Central memory CD8-positive, alpha-beta T cell (primary cell): ENCODE measurements around the gene FSTL3.
A peak's percentile ranks its signal among the peaks of the same experiment; 100 is the strongest.
"Not testable (repeated sequence)": the region's sequence is repeated elsewhere in the genome, so short reads cannot be mapped to it uniquely, and the experiment has no call there.

ENCODE experiments used
- ATAC-seq: fragments of 150-1000 bp; cut with Tn5 transposase; replicated peaks from 2 replicates; pipeline ENCODE4 v1.10.0; 2022; ENCODE audit warnings: mild to moderate bottlenecking, moderate FRiP score, moderate number of reproducible peaks; ENCODE audit not compliant: poor library complexity, severe bottlenecking; ENCODE audit errors: extremely low read depth
- DNase-seq, 2 donors: peaks; one replicate each; pipeline ENCODE4 v3.0.0; 2021; ENCODE audit warnings: low spot score in 2 of 2
- H3K27ac Mint-ChIP-seq: one replicate; pipeline ENCODE4 v1.8.0; 2022; ENCODE audit warnings: low read depth, mild to moderate bottlenecking, moderate library complexity, mixed read lengths
- H3K27me3 Mint-ChIP-seq: one replicate; pipeline ENCODE4 v1.8.0; 2022; ENCODE audit warnings: mixed read lengths
- H3K36me3 Mint-ChIP-seq: one replicate; pipeline ENCODE4 v1.8.0; 2022; ENCODE audit warnings: mild to moderate bottlenecking, moderate library complexity, mixed read lengths; ENCODE audit not compliant: insufficient read depth
- H3K4me1 Mint-ChIP-seq: one replicate; pipeline ENCODE4 v1.8.0; 2022; ENCODE audit warnings: mixed read lengths
- H3K4me3 Mint-ChIP-seq: one replicate; pipeline ENCODE4 v1.8.0; 2022; ENCODE audit warnings: mild to moderate bottlenecking, moderate library complexity, mixed read lengths
- H3K9me3 Mint-ChIP-seq: one replicate; pipeline ENCODE4 v1.8.0; 2022; ENCODE audit warnings: mixed read lengths

The FSTL3 gene

GRCh38 chr19:658059-658839 is 17.9 kb upstream of the FSTL3 start:
- peaks cover 65% of the 10 kb centered on the region for H3K36me3 Mint-ChIP-seq
- no peaks in the 10 kb centered on the region for H3K9me3 Mint-ChIP-seq
- H3K27me3 Mint-ChIP-seq, result no peaks in the 10 kb centered on the region
- ATAC-seq (no peak), DNase-seq (no peak)
- peaks cover 66% of the 10 kb centered on the region for H3K4me1 Mint-ChIP-seq
- peak overlapping the region; percentile 93 for H3K4me3 Mint-ChIP-seq
- H3K27ac Mint-ChIP-seq, result peak overlapping the region; percentile 99

- H3K27ac Mint-ChIP-seq, result peak overlapping the region; percentile 99
- H3K4me3 Mint-ChIP-seq, result peak overlapping the region; percentile 93
- no peaks in the 10 kb centered on the region for H3K27me3 Mint-ChIP-seq
- ATAC-seq (peak; percentile 61), DNase-seq (peak in 1 of 2 donors; percentile 84)
- peaks cover 62% of the 10 kb centered on the region for H3K36me3 Mint-ChIP-seq
- H3K4me1 Mint-ChIP-seq, result peaks cover 71% of the 10 kb centered on the region
- H3K9me3 Mint-ChIP-seq, result no peaks in the 10 kb centered on the region
These were observed 17.0 kb upstream of the FSTL3 start for GRCh38 chr19:658916-659839.

- Mint-ChIP-seq H3K4me3 (peak overlapping the region; percentile 93), H3K27ac (peak overlapping the region; percentile 99), H3K9me3 (no peaks in the 10 kb centered on the region), H3K27me3 (no peaks in the 10 kb centered on the region), H3K4me1 (peaks cover 66% of the 10 kb centered on the region), H3K36me3 (peaks cover 50% of the 10 kb centered on the region)
- DNase-seq, result no peak
- no peak for ATAC-seq
These were observed 15.3 kb upstream of the FSTL3 start for GRCh38 chr19:660793-661426.

GRCh38 chr19:661427-662196 is 14.6 kb upstream of the FSTL3 start:
- H3K4me1 Mint-ChIP-seq, result peaks cover 59% of the 10 kb centered on the region

GRCh38 chr19:662207-662961 is 13.8 kb upstream of the FSTL3 start:
- H3K36me3 Mint-ChIP-seq, result peaks cover 40% of the 10 kb centered on the region
- H3K4me3 Mint-ChIP-seq, result peak overlapping the region; percentile 93
- DNase-seq (peak; percentile 58 to 63), ATAC-seq (peak; percentile 16)
- H3K27me3 Mint-ChIP-seq, result no peaks in the 10 kb centered on the region
- H3K9me3 Mint-ChIP-seq, result no peaks in the 10 kb centered on the region
- peak overlapping the region; percentile 99 for H3K27ac Mint-ChIP-seq
- H3K4me1 Mint-ChIP-seq, result peaks cover 51% of the 10 kb centered on the region

More at GRCh38 chr19:661427-662196, 14.6 kb upstream of the FSTL3 start:
- no peaks in the 10 kb centered on the region for H3K27me3 Mint-ChIP-seq
- ATAC-seq (peak; percentile 35), DNase-seq (peak in 1 of 2 donors; percentile 62)
- H3K36me3 Mint-ChIP-seq, result peaks cover 45% of the 10 kb centered on the region
- peak overlapping the region; percentile 99 for H3K27ac Mint-ChIP-seq
- H3K4me3 Mint-ChIP-seq, result peak overlapping the region; percentile 93
- H3K9me3 Mint-ChIP-seq, result no peaks in the 10 kb centered on the region

GRCh38 chr19:662962-663681 is 13.1 kb upstream of the FSTL3 start, which contains the start of gene RNF126:
TSS of gene RNF126 (minus strand) at chr19:663214. CDS start at chr19:663121, 93 bp downstream.
- peak; percentile 6 for ATAC-seq
- Mint-ChIP-seq H3K36me3 (peaks cover 38% of the 10 kb centered on the region), H3K27me3 (no peaks in the 10 kb centered on the region), H3K4me1 (peaks cover 47% of the 10 kb centered on the region), H3K9me3 (no peaks in the 10 kb centered on the region), H3K27ac (peak within 1 kb of the TSS; percentile 99), H3K4me3 (peak within 1 kb of the TSS; percentile 93)
- peak; percentile 66 to 81 for DNase-seq

GRCh38 chr19:663682-664117 is 12.5 kb upstream of the FSTL3 start:
- Mint-ChIP-seq H3K27me3 (no peaks in the 10 kb centered on the region), H3K4me3 (peak overlapping the region; percentile 93), H3K9me3 (no peaks in the 10 kb centered on the region)

GRCh38 chr19:664913-665443 is 11.2 kb upstream of the FSTL3 start:
- H3K4me3 Mint-ChIP-seq, result peak overlapping the region; percentile 93
- DNase-seq, result peak; percentile 51 to 60
- H3K4me1 Mint-ChIP-seq, result peaks cover 32% of the 10 kb centered on the region
- H3K36me3 Mint-ChIP-seq, result peaks cover 26% of the 10 kb centered on the region
- no peaks in the 10 kb centered on the region for H3K9me3 Mint-ChIP-seq
- H3K27ac Mint-ChIP-seq, result peak overlapping the region; percentile 77
- no peaks in the 10 kb centered on the region for H3K27me3 Mint-ChIP-seq
- ATAC-seq, result no peak

More at GRCh38 chr19:663682-664117, 12.5 kb upstream of the FSTL3 start:
- no peak for DNase-seq
- H3K27ac Mint-ChIP-seq, result peak overlapping the region; percentile 77
- peaks cover 42% of the 10 kb centered on the region for H3K4me1 Mint-ChIP-seq
- ATAC-seq, result no peak
- H3K36me3 Mint-ChIP-seq, result peaks cover 36% of the 10 kb centered on the region

- H3K27ac Mint-ChIP-seq, H3K9me3 Mint-ChIP-seq, H3K36me3 Mint-ChIP-seq, ATAC-seq, H3K27me3 Mint-ChIP-seq, H3K4me3 Mint-ChIP-seq, DNase-seq: not testable (repeated sequence)
- peaks cover 12% of the 10 kb centered on the region for H3K4me1 Mint-ChIP-seq
These were observed 9.1 kb upstream of the FSTL3 start for GRCh38 chr19:666985-667573.

- H3K4me1 Mint-ChIP-seq, H3K9me3 Mint-ChIP-seq, DNase-seq, H3K27me3 Mint-ChIP-seq, ATAC-seq, H3K36me3 Mint-ChIP-seq, H3K27ac Mint-ChIP-seq, H3K4me3 Mint-ChIP-seq: not testable (repeated sequence)
These were observed 7.3 kb upstream of the FSTL3 start for GRCh38 chr19:668675-669434.
